B cell (primary cell): ENCODE results near the gene CDH12. TPM values are rescaled to one million over a fixed set of nuclear protein-coding genes. Genes with fewer than 3 reads are reported as not detected.
"Not testable (repeated sequence)": the region's sequence is repeated elsewhere in the genome, so short reads cannot be mapped to it uniquely, and the experiment has no call there.

Experiments used
- ATAC-seq: fragments of 200-7000 bp; cut with Tn5 transposase; one replicate; pipeline ENCODE4 v1.10.0; 2021; ENCODE audit warnings: low read depth, mild to moderate bottlenecking, moderate number of reproducible peaks, moderate library complexity
- CTCF ChIA-PET: fragments of 350-600 bp; sonication (Branson Sonifier 250); formaldehyde crosslinking; loops from one replicate; lab custom pipeline; 2021; ENCODE audit warnings: antibody characterized with exemption, inconsistent platforms; lab: Charles Lee
- POLR2A ChIA-PET: fragments of 350-600 bp; sonication (Branson Sonifier 250); formaldehyde crosslinking; loops from one replicate; lab custom pipeline; 2021; ENCODE audit warnings: antibody characterized with exemption; lab: Charles Lee
- DNase-seq: peaks from one replicate; pipeline ENCODE4 v3.0.0; 2013
- H2AFZ ChIP-seq: 2 replicates; pipeline ENCODE4 v1.6.1; 2012; ENCODE audit warnings: mild to moderate bottlenecking, low read depth, low read length; ENCODE audit not compliant: insufficient read depth, poor library complexity, severe bottlenecking
- H3K27ac ChIP-seq, 2 donors: 1 replicate in 1 of 2; 2 replicates in 1 of 2; pipeline ENCODE4 v1.5.1; 2012 to 2013; ENCODE audit warnings: low read length in 2 of 2, mild to moderate bottlenecking in 2 of 2, moderate library complexity in 1 of 2
- H3K27me3 ChIP-seq, 4 experiments: fragments of 200-600 bp in 1 of 4; sonication (generic) in 1 of 4; replicated peaks in 1 of 4; 1 replicate in 2 of 4; 2 replicates in 2 of 4; pipeline versions ENCODE4 v1.6.1 to v1.7.0; 2013 to 2016; ENCODE audit warnings: low read length in 3 of 4, mild to moderate bottlenecking in 2 of 4, mixed read lengths in 1 of 4, moderate library complexity in 1 of 4; ENCODE audit not compliant: insufficient read depth in 4 of 4, control insufficient read depth in 3 of 4; ENCODE audit errors: control extremely low read depth in 1 of 4
- H3K36me3 ChIP-seq, 2 experiments: replicated peaks in 1 of 2; 1 replicate in 1 of 2; 2 replicates in 1 of 2; pipeline versions ENCODE4 v1.6.1 to v1.7.1; 2013; ENCODE audit warnings: low read length in 1 of 2; ENCODE audit not compliant: insufficient read depth in 2 of 2, control insufficient read depth in 1 of 2; ENCODE audit errors: control extremely low read depth in 1 of 2, extremely low read depth in 1 of 2
- H3K4me1 ChIP-seq, 2 donors: fragments of 200-600 bp in 1 of 2; sonication (generic) in 1 of 2; 1 replicate in 1 of 2; 2 replicates in 1 of 2; pipeline versions ENCODE4 v1.5.1 to v1.6.1; 2013 to 2017; ENCODE audit warnings: low read length in 2 of 2; ENCODE audit not compliant: control insufficient read depth in 2 of 2, insufficient read depth in 2 of 2
- H3K4me2 ChIP-seq: replicated peaks from 2 replicates; pipeline ENCODE3; 2012; ENCODE audit warnings: mild to moderate bottlenecking, low read depth, low read length; ENCODE audit not compliant: poor library complexity, severe bottlenecking
- H3K4me3 ChIP-seq, 5 experiments: fragments of 200-600 bp in 1 of 5; sonication (generic) in 1 of 5; 1 replicate in 3 of 5; 2 replicates in 2 of 5; pipeline versions ENCODE4 v1.5.1 to v1.7.0; 2011 to 2016; ENCODE audit warnings: low read length in 4 of 5, mild to moderate bottlenecking in 4 of 5, low read depth in 2 of 5, control low read depth in 1 of 5, moderate library complexity in 1 of 5; ENCODE audit not compliant: insufficient read depth in 1 of 5; ENCODE audit errors: control extremely low read depth in 1 of 5, extremely low read depth in 1 of 5
- H3K79me2 ChIP-seq: fragments of 200-600 bp; sonication (generic); one replicate; pipeline ENCODE4 v1.6.0; 2016; ENCODE audit warnings: low read length; ENCODE audit not compliant: control insufficient read depth, insufficient read depth
- H3K9ac ChIP-seq: fragments of 200-600 bp; sonication (generic); 2 replicates; pipeline ENCODE4 v1.6.1; 2017; ENCODE audit warnings: mild to moderate bottlenecking, low read length, moderate library complexity
- H3K9me3 ChIP-seq, 3 donors: one replicate each; pipeline versions ENCODE4 v1.6.1 to v1.7.1; 2013; ENCODE audit warnings: low read length in 2 of 3; ENCODE audit not compliant: control insufficient read depth in 2 of 3, insufficient read depth in 1 of 3; ENCODE audit errors: control extremely low read depth in 1 of 3
- H4K20me1 ChIP-seq: 2 replicates; pipeline ENCODE4 v1.6.0; 2012; ENCODE audit warnings: mild to moderate bottlenecking, low read length; ENCODE audit not compliant: insufficient read depth, control insufficient read depth, poor library complexity, severe bottlenecking
- H3K27ac Mint-ChIP-seq: one replicate; pipeline ENCODE4 v1.8.0; 2021; ENCODE audit warnings: mixed read lengths
- H3K27me3 Mint-ChIP-seq: one replicate; pipeline ENCODE4 v1.8.0; 2021; ENCODE audit warnings: mixed read lengths
- H3K4me1 Mint-ChIP-seq: one replicate; pipeline ENCODE4 v1.8.0; 2021; ENCODE audit warnings: mixed read lengths
- H3K4me3 Mint-ChIP-seq: one replicate; pipeline ENCODE4 v1.8.0; 2021; ENCODE audit warnings: mixed read lengths
- H3K9me3 Mint-ChIP-seq: one replicate; pipeline ENCODE4 v1.8.0; 2022; ENCODE audit warnings: mixed read lengths; ENCODE audit not compliant: insufficient read depth
- EZH2 ChIP-seq: IDR thresholded peaks from 2 replicates; pipeline ENCODE4 v1.6.1; 2012; ENCODE audit warnings: borderline replicate concordance, low read depth, mild to moderate bottlenecking, moderate library complexity, low read length; ENCODE audit not compliant: insufficient read depth, poor library complexity, severe bottlenecking
- WGBS: methylation state at CpG from one replicate; pipeline ENCODE4 v1.1.5; 2013; ENCODE audit warnings: missing lambda C conversion rate; ENCODE audit not compliant: insufficient coverage; 5-methylcytosine and 5-hydroxymethylcytosine counted together
- intact Hi-C: fragments of 100-400 bp; cut with micrococcal nuclease; formaldehyde crosslinking; loops from one replicate; pipeline ENCODE4 v1.10.0; 2022
- polyA plus RNA-seq: library from polyadenylated mRNA; depleted of rRNA; stranded (reverse); fragments of >200 nt; gene quantifications from 2 replicates; pipeline ENCODE4 v1.2.3, GENCODE V29; 2012
- total RNA-seq, 2 donors: library from RNA; stranded (reverse); fragments of 120-200 nt in 1 of 2; gene quantifications; 1 replicate in 1 of 2; 2 replicates in 1 of 2; pipeline versions ENCODE4 v1.2.3 to v1.2.4, GENCODE V29; 2013 to 2022
- TF ChIP-seq, protein P1 (sequence below): fragments of 200-600 bp; IDR thresholded peaks from one replicate; pipeline ENCODE4 v1.8.0; 2022; ENCODE audit warnings: antibody characterized with exemption, mild to moderate bottlenecking

Gene CDH12
- total and polyA plus RNA-seq, 2 donors (not counting 1 experiment from before 2014, with no cell fraction given) = not detected

- no peak overlapping the region for H3K27ac ChIP-seq
- H4K20me1 ChIP-seq = no peaks in the 10 kb centered on the region
- H3K36me3 ChIP-seq = no peaks in the 10 kb centered on the region
- no peak overlapping the region for H3K4me3 ChIP-seq
- no peak for DNase-seq
- no peak for ATAC-seq
- H3K4me1 ChIP-seq = no peaks in the 10 kb centered on the region
- intact Hi-C loops = no loop called here
- no peak overlapping the region for H2AFZ ChIP-seq
- H3K27ac Mint-ChIP-seq = no peak overlapping the region
- no peaks in the 10 kb centered on the region for H3K79me2 ChIP-seq
- ChIA-PET POLR2A (no interaction called here), CTCF (no interaction called here)
- WGBS = no CpG with 5 or more reads among the region's 1 CpG
- TF ChIP-seq, protein P1, sequence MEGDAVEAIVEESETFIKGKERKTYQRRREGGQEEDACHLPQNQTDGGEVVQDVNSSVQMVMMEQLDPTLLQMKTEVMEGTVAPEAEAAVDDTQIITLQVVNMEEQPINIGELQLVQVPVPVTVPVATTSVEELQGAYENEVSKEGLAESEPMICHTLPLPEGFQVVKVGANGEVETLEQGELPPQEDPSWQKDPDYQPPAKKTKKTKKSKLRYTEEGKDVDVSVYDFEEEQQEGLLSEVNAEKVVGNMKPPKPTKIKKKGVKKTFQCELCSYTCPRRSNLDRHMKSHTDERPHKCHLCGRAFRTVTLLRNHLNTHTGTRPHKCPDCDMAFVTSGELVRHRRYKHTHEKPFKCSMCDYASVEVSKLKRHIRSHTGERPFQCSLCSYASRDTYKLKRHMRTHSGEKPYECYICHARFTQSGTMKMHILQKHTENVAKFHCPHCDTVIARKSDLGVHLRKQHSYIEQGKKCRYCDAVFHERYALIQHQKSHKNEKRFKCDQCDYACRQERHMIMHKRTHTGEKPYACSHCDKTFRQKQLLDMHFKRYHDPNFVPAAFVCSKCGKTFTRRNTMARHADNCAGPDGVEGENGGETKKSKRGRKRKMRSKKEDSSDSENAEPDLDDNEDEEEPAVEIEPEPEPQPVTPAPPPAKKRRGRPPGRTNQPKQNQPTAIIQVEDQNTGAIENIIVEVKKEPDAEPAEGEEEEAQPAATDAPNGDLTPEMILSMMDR = no peak
- no peak for TF ChIP-seq EZH2
- H3K4me1 Mint-ChIP-seq = no peaks in the 10 kb centered on the region
- no peaks in the 10 kb centered on the region for H3K27me3 ChIP-seq
- no peak overlapping the region for H3K4me2 ChIP-seq
- no peak overlapping the region for H3K4me3 Mint-ChIP-seq
- no peaks in the 10 kb centered on the region for H3K27me3 Mint-ChIP-seq
- no peaks in the 10 kb centered on the region for H3K9me3 Mint-ChIP-seq
- H3K9ac ChIP-seq = no peak overlapping the region
- no peaks in the 10 kb centered on the region for H3K9me3 ChIP-seq
Observed at GRCh38 chr5:22023784-22024183, 829.4 kb downstream of the CDH12 start.

GRCh38 chr5:22012893-22013292, 840.3 kb downstream of the CDH12 start:
- WGBS = no CpG with 5 or more reads among the region's 3 CpGs
- CTCF ChIA-PET, H2AFZ ChIP-seq, DNase-seq, intact Hi-C loops, H3K4me1 Mint-ChIP-seq, H3K4me3 ChIP-seq, H3K4me2 ChIP-seq, H3K27me3 ChIP-seq, H3K9me3 Mint-ChIP-seq, H3K4me3 Mint-ChIP-seq, H3K27ac Mint-ChIP-seq, H3K27ac ChIP-seq, H3K36me3 ChIP-seq, H4K20me1 ChIP-seq, H3K9me3 ChIP-seq, ATAC-seq, H3K79me2 ChIP-seq, POLR2A ChIA-PET, H3K9ac ChIP-seq, H3K27me3 Mint-ChIP-seq, H3K4me1 ChIP-seq: not testable (repeated sequence)

DNA sequence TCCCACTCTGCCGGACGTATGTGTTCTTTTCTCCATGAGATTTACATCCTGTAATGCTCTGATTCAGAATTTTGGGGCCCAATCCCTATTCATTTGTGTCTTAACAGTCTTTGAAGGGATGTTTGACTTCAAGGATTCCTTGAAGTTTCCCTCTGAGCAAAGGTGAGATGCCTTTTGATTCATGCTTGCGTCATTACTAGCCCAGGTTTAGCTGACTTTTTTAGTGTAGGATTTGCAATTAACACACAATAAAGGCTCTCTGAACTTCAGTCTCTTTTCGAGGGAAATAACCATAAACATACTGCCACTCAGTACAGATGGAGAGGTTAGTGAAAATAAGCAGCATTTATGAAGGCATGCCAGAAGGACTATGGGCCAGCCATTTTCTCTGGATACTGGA, 842.3 kb downstream of the CDH12 start:
- H3K4me2 ChIP-seq, H3K27ac Mint-ChIP-seq, POLR2A ChIA-PET, ATAC-seq, H3K4me1 Mint-ChIP-seq, H3K9ac ChIP-seq, DNase-seq, H3K27me3 Mint-ChIP-seq, H3K4me1 ChIP-seq, H4K20me1 ChIP-seq, H3K27ac ChIP-seq, H3K27me3 ChIP-seq, intact Hi-C loops, H3K4me3 Mint-ChIP-seq, CTCF ChIA-PET, H3K9me3 ChIP-seq, H2AFZ ChIP-seq, H3K9me3 Mint-ChIP-seq, H3K36me3 ChIP-seq, H3K4me3 ChIP-seq, H3K79me2 ChIP-seq: not testable (repeated sequence)
- no CpG with 5 or more reads among the region's 4 CpGs for WGBS
